Neural progenitor cell (in vitro differentiated cells): ENCODE data around the gene CHMP1A.
"Not testable (repeated sequence)": the region's sequence is repeated elsewhere in the genome, so short reads cannot be mapped to it uniquely, and the experiment has no call there.

ENCODE experiments used
- EZH2phosphoT487 ChIP-seq: fragments of 200-600 bp; sonication (generic); IDR thresholded peaks from 2 replicates; pipeline ENCODE4 v1.6.1; 2017; ENCODE audit warnings: antibody characterized with exemption
- TF ChIP-seq, protein P1 (sequence below): fragments of 200-600 bp; sonication (generic); IDR thresholded peaks from 2 replicates; pipeline ENCODE4 v1.5.1; 2017; ENCODE audit warnings: antibody characterized with exemption, mild to moderate bottlenecking

DNA sequence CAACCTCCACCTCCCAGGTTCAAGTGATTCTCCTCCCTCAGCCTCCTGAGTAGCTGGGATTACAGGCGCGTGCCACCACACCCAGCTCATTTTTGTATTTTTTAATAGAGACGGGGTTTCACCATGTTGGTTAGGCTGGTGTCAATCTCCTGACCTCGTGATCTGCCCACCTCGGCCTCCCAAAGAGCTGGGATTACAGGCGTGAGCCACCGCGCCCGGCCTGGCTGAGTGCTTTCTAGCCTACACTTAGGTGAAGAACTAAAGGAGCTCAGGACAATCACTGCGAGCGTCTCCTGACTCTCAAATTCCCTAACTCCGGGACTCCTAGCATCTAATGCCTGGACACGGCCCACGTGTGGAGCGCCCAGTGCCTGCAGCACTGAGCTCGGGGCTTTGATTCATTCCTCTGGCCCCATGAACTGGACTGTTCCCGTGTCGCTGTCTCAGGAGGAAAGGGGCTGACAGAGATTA is 42.2 kb upstream of the CHMP1A start:
- TF ChIP-seq, protein P1, sequence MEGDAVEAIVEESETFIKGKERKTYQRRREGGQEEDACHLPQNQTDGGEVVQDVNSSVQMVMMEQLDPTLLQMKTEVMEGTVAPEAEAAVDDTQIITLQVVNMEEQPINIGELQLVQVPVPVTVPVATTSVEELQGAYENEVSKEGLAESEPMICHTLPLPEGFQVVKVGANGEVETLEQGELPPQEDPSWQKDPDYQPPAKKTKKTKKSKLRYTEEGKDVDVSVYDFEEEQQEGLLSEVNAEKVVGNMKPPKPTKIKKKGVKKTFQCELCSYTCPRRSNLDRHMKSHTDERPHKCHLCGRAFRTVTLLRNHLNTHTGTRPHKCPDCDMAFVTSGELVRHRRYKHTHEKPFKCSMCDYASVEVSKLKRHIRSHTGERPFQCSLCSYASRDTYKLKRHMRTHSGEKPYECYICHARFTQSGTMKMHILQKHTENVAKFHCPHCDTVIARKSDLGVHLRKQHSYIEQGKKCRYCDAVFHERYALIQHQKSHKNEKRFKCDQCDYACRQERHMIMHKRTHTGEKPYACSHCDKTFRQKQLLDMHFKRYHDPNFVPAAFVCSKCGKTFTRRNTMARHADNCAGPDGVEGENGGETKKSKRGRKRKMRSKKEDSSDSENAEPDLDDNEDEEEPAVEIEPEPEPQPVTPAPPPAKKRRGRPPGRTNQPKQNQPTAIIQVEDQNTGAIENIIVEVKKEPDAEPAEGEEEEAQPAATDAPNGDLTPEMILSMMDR: not testable (repeated sequence)
- TF ChIP-seq EZH2phosphoT487: not testable (repeated sequence)
